Amniotic stem cell (primary cell): ENCODE data around the gene PSMG4.
"Not testable (repeated sequence)": the region's sequence is repeated elsewhere in the genome, so short reads cannot be mapped to it uniquely, and the experiment has no call there.

Experiments
- DNase-seq: peaks from one replicate; lab custom pipeline; 2025; lab: John Stamatoyannopoulos, UW

The PSMG4 gene

GRCh38 chr6:3230900-3231246, 27.9 kb upstream of the PSMG4 start:
- peak; percentile 19 for DNase-seq

GRCh38 chr6:3231247-3232016, 27.3 kb upstream of the PSMG4 start:
- DNase-seq = peak; percentile 49

GRCh38 chr6:3232017-3232945, 26.5 kb upstream of the PSMG4 start:
- DNase-seq = no peak

- DNase-seq = no peak
These were observed 25.4 kb upstream of the PSMG4 start for GRCh38 chr6:3233321-3233720.

GRCh38 chr6:3233904-3234303, 24.8 kb upstream of the PSMG4 start:
- DNase-seq = no peak

GRCh38 chr6:3235486-3235885, 23.3 kb upstream of the PSMG4 start:
- no peak for DNase-seq

GRCh38 chr6:3236005-3236404, 22.7 kb upstream of the PSMG4 start:
- no peak for DNase-seq

GRCh38 chr6:3237761-3238662, 20.7 kb upstream of the PSMG4 start:
- DNase-seq = no peak

GRCh38 chr6:3239110-3239830, 19.5 kb upstream of the PSMG4 start:
- DNase-seq = no peak

- DNase-seq = no peak
These were observed 18.2 kb upstream of the PSMG4 start for GRCh38 chr6:3240595-3240994.

GRCh38 chr6:3241745-3242144, 17.0 kb upstream of the PSMG4 start:
- not testable (repeated sequence) for DNase-seq

- DNase-seq = no peak
These were observed 16.0 kb upstream of the PSMG4 start for GRCh38 chr6:3242768-3243167.

- DNase-seq = no peak
These were observed 14.5 kb upstream of the PSMG4 start for GRCh38 chr6:3244003-3244831.

GRCh38 chr6:3244832-3245161, 13.9 kb upstream of the PSMG4 start:
- not testable (repeated sequence) for DNase-seq

- DNase-seq = no peak
These were observed 13.5 kb upstream of the PSMG4 start for GRCh38 chr6:3245216-3245615.

- peak; percentile 75 for DNase-seq
These were observed 11.2 kb upstream of the PSMG4 start for GRCh38 chr6:3247255-3248146.

- no peak for DNase-seq
These were observed 8.9 kb upstream of the PSMG4 start for GRCh38 chr6:3249821-3250220.

GRCh38 chr6:3250231-3250675, 8.5 kb upstream of the PSMG4 start:
- no peak for DNase-seq

GRCh38 chr6:3251462-3252314, 7.1 kb upstream of the PSMG4 start:
- peak; percentile 59 for DNase-seq
